HG03039 (cell line): ENCODE measurements around the gene AWAT1.
"Not testable (repeated sequence)": the region's sequence is repeated elsewhere in the genome, so short reads cannot be mapped to it uniquely, and the experiment has no call there.

ENCODE experiments used
- ATAC-seq: cut with Tn5 transposase; IDR thresholded peaks from one replicate; pipeline ENCODE4 v1.9.1; 2021; ENCODE audit warnings: mild to moderate bottlenecking, moderate library complexity; ENCODE audit not compliant: unreplicated experiment

AWAT1 gene

DNA sequence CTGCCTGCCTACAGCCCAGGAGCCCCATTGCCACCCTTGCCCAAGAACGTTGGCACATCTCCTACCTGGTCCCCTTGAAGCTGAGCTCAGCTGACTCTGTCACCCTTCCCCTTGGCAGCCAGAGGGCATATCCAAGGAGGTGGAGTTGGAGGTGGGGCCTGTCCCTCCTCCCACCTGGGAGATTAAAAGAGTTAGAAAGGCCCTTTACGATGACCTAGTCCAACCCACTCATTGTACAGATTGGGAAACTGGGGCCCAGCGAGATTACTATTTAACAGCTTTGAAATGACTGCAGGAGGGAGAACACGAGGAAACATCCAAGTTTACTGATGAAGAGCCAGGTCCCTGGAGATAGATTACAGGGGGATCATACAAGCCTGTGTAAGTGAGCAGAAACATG is 25.6 kb downstream of the AWAT1 start, which contains the start of gene P2RY4:
TSS of gene P2RY4 (minus strand) at position 101 of the 400 bp plus-strand sequence. CDS start 580 bp downstream, outside the sequence.
- no peak for ATAC-seq

DNA sequence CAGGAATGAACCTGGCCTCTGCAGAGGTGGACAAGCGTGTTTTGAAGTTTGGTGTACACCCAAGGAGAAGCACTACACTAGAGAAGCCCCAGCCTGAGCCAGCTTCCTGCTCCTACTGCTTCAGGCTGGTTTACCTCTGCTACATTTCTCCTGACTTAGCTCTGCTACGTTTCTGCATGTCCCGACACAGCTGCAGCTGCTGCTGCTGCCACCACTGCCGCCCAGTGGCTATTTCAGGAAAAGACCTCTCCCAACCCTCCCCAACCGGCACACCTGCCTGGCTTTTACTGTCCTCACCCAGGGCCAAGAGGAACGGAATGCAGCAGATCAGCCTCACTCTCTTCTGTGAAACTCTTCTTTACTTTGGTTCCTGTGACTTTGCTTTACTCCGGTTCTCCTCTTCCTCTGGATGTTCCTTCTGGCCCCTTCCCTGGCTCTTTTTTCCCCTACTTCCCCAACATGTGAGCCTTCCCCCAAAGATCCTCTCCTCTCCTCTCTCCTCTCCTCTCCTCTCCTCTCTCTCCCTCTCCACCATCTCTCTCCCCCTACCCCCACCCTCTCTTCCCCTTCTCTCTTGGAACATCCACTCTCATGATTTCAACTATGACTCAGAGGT is 28.6 kb downstream of the AWAT1 start:
- no peak for ATAC-seq

DNA sequence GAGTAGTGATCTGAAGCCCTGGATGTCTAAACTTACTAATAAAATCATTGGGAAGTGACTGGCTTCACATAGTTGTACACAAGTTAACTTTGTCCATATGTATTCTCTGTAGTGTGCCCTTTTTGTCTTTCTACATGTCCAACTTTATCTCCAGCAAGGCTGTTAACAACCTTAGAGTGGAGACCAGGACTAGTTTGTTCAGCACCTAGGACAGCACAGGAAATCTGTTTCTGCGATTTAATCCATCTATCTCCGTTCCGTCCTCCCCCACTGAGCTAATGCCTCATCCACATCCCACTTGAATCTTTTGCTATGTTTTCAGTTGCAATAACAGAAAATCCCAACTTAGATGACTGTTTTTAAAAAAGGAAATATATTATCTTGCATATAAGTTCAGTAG is 30.3 kb downstream of the AWAT1 start:
- ATAC-seq, result no peak

DNA sequence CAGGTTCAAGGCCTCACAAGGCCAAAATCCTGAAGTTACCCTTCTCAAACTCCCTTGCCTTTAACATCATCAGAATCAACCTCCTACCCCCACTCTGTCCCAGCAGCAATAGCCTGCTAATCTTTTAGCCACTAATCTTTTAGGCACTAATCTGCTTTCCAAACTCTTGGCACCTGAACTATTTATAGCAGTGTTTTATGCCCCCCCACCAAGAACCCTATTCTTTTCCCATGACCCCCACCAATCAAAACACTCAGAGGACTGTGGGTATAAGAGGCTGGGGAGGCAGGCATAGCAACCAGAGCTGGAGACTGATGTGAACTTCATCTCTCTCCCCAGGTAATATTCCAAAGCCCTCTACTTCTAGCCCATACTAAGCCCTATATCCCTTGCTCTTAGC is 33.6 kb downstream of the AWAT1 start, which contains the start of gene ARR3:
TSS of gene ARR3 (plus strand) at position 301 of the 400 bp plus-strand sequence. CDS start 1,052 bp downstream, outside the sequence.
- ATAC-seq, result no peak

DNA sequence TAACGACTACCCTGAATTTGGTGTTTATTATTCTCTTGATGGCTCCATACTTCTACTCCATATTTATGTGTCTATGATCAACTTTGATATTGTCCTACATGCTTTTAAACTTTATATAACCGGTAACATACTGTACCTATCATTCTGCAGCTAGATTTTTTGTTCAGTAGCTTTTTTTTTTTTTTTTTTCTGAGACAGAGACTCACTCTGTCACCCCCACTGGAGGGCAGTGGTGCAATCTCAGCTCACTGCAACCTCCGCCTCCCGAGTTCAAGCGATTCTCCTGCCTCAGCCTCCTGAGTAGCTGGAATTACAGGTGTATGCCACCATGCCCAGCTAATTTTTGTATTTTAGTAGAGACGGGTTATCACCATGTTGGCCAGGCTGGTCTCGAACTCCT is 39.6 kb downstream of the AWAT1 start:
- ATAC-seq, result not testable (repeated sequence)

DNA sequence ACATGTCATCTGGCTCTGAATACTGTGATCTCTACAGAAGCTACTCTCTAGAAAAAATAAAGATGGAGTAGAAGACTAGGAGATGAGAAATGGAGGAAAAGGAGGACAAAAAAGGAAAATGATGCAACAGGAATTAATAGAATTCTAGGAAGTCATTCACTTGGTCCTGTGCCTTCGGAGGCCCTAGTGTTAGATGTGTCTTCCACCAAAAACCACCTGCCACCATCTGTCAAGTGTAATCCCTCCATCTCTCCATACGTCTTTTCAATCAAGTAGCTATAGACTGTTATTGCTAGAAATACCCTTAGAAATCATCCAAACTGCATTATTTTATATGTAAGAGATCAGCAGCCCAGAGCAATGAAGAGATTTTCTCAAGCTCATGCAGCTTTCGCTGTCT is 44.6 kb downstream of the AWAT1 start:
- no peak for ATAC-seq

DNA sequence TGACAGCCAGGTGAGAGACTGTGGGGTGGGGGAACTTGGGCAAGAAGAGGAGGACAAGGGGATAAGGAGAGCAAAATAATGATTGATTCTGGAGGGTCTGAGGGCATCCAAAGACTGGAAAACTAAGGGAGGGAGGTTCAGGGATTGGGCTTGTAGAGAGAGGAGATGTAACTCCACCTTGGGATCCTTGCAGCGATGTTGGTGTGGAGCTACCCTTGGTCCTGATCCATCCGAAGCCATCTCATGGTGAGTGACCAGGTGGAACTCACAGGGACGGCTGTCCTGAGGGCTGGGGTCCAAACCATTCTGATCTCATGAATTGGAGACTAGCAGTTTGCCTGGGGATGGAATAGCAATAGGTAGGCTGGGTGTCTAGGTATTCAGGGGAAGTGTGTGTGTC is 46.1 kb downstream of the AWAT1 start:
- ATAC-seq, result no peak

DNA sequence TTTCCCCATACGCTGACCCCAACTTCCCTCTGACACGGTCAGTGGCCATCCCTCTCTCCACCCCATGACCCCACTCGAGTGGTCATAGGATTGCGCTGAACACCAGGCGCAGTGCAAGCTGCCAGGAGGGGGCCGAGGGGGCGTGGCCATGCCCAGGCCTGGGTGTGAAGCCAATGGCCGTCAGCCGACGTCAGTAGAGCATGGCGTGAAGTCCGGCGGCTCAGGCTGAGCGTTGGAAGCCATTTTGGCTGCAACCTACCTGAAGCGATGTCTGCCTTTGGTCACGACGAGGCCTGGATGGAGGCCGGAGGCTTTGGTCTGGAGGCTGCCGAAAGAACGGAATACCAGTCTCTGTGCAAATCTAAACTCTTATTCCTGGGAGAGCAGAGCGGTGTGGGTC is 47.5 kb downstream of the AWAT1 start, which contains the start of gene RAB41:
TSS of gene RAB41 (plus strand) at position 222 of the 400 bp plus-strand sequence. CDS start at position 268, 46 bp downstream.
- no peak for ATAC-seq

DNA sequence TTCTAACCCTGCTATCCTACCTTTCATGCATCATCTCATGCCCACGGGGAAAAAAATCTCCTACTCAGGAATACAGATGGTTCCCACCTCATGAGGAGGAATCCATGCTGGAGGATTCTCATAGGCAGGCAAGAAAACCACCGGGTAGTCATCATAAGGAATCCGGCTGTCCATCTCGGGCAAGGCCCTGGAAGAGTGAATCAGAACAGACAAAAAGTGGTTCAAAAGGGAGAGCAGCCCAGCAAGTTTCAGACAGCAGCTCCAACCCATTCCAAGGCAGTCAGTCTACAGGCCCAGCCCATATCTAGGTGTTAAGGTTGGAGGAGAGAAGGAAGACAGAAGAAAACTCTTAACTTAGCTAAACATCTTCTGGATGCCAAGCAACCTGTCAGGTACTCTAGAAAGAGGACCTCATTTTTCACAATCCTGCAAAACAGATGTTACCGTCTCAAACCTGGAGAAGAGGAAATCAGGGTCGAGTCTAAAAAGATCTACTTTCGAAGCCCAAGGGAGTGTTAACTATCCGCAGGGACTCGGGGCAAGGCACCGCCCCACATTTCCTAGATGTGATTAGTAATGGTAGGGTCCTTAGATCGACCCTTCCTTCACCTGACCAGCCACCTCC is 54.8 kb downstream of the AWAT1 start:
- ATAC-seq, result no peak
